Measurements from ENCODE around the gene VPS35L.

The VPS35L gene, protein sequence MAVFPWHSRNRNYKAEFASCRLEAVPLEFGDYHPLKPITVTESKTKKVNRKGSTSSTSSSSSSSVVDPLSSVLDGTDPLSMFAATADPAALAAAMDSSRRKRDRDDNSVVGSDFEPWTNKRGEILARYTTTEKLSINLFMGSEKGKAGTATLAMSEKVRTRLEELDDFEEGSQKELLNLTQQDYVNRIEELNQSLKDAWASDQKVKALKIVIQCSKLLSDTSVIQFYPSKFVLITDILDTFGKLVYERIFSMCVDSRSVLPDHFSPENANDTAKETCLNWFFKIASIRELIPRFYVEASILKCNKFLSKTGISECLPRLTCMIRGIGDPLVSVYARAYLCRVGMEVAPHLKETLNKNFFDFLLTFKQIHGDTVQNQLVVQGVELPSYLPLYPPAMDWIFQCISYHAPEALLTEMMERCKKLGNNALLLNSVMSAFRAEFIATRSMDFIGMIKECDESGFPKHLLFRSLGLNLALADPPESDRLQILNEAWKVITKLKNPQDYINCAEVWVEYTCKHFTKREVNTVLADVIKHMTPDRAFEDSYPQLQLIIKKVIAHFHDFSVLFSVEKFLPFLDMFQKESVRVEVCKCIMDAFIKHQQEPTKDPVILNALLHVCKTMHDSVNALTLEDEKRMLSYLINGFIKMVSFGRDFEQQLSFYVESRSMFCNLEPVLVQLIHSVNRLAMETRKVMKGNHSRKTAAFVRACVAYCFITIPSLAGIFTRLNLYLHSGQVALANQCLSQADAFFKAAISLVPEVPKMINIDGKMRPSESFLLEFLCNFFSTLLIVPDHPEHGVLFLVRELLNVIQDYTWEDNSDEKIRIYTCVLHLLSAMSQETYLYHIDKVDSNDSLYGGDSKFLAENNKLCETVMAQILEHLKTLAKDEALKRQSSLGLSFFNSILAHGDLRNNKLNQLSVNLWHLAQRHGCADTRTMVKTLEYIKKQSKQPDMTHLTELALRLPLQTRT

DNA sequence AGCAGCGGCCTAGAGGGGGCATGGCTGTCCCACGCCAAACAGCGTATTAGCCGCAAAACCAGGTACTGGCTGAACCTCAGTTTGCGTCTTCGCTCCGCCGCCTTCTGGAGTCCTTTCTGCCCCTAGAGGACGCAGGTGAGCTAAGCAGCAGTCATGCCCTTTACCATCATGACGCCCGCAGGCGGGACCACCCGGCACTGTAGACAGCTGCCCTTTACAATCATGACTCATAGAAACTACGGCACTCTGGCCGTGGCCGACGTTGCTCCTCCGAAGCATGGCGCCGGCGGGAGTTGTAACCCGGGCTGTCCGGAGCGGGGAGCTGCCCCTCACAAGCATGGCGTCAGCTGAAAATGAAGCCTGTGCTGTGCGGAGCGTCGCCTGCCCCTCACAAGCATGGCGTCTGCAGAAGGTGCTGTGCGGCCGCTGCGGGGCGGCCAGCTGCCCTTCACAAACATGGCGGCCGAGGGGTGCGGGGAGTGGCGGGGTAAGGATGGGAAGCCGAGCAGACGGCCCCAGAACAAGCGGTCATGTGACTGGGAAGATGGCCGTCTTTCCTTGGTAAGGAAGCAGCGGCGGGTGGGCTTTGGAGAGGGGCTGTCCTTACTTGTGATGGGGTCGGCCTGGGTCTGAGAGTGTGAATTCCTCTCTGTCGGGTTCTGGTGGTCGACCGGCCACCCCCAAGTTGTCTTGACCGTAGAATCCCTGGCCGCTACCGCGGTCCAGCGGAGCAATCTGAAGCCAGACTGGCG, at the start of gene VPS35L:
VPS35L (plus strand) TSS at position 518 of the 752 bp plus-strand sequence; CDS start at position 545, 27 bp downstream.
- peak; percentile 88 to 92 for DNase-seq (ENCODE audit: low read depth in 2 of 2)

DNA sequence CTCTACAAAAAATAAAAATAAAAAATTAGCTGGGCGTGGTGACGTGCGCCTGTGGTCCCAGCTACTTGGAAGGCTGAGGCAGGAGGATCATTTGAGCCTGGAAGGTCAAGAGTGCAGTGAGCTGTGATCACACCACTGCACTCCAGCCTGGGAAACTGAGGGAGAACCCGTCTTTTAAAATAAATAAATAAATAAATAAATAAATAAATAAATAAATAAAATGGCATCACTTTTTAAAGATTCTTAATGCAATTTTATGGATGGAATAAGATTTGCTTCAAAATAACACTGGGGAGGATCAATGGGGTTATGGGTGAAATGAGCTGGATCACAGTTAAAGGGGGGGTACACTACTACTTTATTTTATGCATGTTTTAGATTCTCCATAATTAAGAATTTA, 48.5 kb upstream of the VPS35L start:
- no peak for DNase-seq (ENCODE audit: low read depth in 2 of 2)

DNA sequence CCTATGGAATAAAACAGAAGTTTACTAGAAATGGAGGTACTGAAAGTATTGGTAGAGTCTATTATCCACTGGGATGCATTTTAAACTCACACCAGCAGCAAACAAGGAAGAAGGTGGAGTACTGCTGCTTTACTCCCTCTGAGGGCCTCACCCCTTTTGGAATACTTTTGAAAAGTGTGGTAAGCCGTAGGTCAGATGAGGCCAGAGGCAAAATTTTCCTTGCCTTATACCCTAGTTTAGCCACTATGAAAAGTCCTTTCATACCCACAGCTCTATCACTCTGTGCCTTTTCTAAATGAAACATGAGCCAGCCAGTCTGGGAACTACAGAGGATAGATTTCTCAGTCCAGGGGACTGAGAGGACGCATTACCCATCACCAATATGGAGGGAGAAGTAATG, 47.6 kb upstream of the VPS35L start:
- no peak for DNase-seq (ENCODE audit: low read depth in 2 of 2)

DNA sequence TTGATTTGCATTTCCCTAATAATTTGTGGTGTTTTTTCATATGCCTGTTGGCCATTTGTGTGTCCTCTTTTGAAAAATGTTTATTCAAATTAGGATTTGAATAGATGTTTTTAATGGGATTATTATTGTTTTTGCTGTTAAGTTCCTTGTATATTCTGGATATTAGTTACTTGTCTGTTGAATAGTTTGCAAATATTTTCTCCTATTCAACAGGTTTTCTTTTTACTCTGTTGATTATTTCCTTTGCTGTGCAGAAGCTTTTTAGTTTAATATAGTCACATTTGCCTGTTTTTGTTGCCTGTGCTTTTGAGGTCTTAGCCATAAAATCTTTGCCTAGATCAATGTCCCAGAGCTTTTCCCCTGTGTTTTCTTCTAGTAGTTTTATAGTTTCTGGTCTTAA, 43.2 kb upstream of the VPS35L start:
- no peak for DNase-seq (ENCODE audit: low read depth in 2 of 2)

DNA sequence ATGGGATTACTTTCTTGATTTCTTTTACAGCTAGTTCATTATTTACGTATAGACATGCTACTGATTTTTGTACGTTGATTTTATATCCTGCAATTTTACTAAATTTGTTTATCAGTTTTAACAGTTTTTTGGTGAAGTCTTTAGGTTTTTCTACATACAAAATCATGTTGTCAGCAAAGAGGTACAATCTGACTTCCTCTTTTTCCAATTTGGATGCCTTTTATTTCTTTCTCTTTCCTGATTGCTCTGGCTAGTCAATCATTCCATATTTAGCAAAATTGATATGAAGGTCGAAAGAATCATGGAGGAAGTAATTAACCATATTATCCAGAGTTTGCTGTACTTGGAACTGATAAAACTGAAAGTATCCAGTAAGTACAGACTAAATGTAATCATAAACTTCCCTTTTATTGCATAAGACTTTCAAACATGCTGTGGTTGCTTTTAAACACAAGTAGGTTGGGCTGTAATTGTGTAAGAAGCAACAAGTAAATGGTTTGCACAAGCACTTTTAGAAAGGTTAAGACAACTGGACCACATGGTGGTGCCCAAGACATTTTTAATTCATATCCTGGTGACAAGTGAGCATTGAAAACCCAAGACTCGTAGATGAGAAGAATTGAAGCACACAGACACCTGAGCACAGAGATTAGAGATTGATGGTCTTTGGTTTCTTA, 42.0 kb upstream of the VPS35L start:
- DNase-seq (ENCODE audit: low read depth in 2 of 2) = no peak

DNA sequence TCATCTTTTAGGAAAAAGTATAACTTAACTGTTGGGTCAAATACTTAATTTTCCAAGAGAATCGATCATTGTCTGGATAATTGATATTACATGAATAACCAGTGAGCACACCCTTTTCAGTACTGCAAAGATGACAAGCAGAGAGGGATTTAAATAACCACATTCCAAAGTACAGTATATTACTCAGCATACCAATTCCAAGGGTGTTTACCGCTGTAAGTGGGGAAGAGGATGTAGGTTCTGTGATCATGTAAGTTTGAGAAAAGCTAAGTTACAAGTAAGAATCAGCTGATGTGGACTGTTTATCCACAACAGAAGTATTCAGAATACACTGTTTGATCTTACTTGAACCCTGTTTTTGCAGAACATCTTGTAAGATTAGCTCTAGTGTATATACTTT, 39.7 kb upstream of the VPS35L start:
- no peak for DNase-seq (ENCODE audit: low read depth in 2 of 2)

DNA sequence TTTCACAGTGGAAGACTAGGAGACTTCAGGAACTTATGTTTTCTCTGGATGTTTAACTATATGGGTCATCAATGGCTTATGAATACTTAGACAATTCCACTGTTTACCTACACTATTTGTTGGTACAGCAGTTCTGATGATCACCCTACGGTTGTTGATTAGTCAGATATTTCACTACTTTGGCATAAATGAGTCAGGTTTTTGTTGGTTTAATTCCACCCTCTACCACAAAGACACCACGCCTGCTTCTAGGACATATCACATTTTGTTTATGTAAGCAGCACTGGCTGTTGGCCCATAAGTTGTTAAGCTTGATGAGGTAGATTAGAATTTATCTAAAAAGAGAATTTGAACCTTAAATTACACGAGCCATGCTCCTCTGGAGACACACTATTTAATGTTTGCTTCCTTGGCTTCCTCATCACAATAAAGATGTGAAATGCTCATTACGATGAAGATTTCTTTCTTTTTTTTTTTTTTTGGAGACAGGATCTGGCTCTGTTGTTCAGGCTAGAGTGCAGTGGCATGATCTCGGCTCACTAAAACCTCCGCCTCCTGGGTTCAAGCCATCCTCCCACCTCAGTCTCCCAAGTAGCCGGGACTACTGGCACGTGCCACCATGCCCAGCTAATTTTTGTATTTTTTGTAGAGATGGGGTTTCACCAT, 37.9 kb upstream of the VPS35L start:
- DNase-seq (ENCODE audit: low read depth in 2 of 2) = no peak

DNA sequence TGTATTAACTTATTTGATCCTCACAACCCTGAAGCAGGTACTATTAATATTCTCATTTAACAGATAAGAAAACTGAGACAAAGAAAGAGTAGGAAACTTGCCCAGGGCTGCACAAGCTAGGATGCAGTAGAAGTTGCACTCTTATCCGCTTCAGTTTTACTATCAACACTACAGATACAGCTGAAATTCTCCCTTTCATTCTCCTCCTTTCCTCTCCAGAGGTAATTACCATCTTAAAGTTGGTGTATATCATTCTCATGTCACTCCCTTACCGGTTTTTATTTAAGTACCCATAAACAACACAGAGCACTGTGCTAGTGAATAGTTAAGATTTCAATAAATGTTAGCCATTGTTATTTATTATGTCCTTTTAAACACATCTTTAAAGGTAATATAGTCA, 37.1 kb upstream of the VPS35L start:
- DNase-seq (ENCODE audit: low read depth in 2 of 2) = no peak

DNA sequence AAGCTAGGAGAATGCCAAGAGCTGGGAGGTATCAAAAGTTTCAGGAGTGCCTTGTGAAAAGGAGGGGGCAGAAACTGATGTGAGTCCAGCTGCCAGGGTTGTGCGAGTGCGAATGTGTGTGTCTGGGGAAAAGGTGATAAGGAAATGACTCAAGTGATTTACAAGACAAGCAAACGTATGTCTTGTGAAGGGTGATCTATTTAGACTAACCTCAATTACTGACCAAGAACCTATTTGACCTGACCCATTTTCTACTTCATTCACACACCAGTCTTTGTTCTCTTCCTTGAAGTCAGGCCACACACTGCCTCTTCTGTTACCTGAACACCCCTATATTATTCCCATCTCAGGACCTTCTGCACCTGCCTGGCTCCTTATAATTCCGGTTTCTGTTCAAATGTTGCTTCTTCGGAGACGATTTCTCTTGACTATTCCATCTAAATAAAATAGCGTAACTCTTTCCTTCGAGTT, 34.6 kb upstream of the VPS35L start:
- DNase-seq (ENCODE audit: low read depth in 2 of 2) = no peak

DNA sequence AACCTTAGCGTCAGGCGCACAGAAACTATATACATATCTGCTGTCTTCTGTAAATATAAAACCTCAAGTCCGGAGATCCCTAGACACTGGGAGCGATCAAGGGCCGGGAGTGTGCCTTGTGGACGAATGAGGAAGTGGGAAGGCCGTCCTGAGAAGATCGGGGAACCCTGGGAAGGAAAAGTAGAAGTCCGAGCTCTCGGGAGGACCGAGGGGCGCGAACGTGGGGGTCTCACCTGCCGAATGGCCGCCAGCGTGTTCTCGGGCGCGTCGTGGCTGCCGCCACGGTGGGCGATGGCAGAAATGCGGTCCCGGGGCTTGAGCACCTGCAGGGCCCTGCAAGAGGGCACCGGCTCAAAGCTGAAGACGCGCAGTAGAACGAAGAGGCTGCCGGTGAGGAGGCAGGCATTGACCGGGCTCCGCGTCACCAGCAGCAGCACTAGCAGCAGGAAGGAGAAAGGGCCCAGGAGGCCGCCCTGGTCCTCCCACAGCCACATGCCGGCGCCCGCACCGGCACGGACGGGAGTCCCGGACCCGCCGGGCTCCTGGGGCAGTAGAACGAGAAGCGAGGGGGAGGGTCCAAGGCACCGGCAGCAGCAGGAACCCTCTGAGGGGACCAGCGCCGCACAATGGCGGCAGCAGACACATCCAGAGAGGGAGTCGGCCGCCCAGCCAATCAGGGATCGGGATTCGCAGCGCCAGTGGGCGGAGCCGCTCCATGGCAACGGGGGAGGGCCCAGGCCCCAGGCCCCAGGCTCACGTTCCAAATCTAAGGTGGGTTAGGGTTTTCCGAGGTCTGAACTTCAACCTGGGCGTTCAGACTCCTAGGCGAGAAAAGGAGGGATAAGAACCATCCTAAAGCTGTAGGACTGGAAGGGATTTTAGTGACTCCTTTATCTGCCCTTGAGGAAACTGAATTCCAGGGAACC, 33.8 kb upstream of the VPS35L start, which contains the start of gene GDE1:
GDE1 (minus strand) TSS at position 628 of the 926 bp plus-strand sequence; CDS start at position 494, 134 bp downstream.
- peak; percentile 91 to 92 for DNase-seq (ENCODE audit: low read depth in 2 of 2)

DNA sequence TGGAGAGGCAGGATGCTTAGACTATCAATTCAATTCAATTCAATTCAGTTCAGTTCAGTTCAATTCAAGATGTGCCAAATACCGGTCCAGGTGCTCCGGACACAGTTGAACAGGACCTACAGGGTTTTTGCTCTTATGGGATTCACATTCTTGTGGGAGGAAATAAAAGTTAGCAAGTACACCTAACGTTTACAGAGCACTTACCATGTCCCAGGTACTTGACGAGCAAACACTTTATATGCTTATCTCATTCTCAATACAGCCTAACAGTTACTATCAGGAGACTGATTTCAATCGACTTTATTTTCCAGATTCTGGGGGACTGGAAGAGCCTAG, 33.1 kb upstream of the VPS35L start:
- DNase-seq (ENCODE audit: low read depth in 2 of 2) = no peak

DNA sequence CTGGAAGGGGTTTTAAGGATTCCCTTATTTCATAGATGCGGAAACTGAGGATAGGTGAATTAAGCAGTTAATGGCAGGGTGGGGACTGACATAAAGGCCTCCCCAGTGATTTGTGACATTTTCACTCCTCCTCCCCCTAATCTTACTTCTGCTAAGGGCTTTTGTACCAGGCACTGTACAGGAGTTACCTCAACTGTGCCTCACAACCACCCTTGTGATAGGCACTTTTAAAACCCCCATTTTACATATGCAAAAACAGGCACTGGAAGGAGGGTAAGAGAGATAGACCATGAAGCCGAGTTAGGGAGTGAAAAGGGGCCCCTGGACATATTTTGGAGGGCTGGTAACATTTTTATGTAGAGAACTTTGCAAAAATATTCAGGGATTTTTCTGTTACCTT, 32.7 kb upstream of the VPS35L start:
- DNase-seq (ENCODE audit: low read depth in 2 of 2) = no peak

DNA sequence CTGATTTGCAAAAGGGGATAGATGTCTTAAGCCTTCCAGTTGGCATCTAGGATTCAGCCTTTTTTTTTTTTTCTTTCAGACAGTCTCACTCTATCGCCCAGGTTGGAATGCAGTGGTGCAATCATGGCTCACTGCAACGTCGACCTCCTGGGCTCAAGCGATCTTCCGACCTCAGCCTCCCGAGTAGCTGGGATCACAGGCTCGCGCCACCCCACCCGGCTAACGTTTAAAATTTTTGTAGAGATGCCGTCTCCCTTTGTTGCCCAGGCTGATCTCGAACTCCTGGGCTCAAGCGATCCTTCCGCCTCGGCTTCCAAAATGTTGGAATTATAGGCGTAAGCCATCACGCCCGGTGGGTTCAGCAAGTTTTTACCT, 32.3 kb upstream of the VPS35L start:
- DNase-seq (ENCODE audit: low read depth in 2 of 2) = no peak

DNA sequence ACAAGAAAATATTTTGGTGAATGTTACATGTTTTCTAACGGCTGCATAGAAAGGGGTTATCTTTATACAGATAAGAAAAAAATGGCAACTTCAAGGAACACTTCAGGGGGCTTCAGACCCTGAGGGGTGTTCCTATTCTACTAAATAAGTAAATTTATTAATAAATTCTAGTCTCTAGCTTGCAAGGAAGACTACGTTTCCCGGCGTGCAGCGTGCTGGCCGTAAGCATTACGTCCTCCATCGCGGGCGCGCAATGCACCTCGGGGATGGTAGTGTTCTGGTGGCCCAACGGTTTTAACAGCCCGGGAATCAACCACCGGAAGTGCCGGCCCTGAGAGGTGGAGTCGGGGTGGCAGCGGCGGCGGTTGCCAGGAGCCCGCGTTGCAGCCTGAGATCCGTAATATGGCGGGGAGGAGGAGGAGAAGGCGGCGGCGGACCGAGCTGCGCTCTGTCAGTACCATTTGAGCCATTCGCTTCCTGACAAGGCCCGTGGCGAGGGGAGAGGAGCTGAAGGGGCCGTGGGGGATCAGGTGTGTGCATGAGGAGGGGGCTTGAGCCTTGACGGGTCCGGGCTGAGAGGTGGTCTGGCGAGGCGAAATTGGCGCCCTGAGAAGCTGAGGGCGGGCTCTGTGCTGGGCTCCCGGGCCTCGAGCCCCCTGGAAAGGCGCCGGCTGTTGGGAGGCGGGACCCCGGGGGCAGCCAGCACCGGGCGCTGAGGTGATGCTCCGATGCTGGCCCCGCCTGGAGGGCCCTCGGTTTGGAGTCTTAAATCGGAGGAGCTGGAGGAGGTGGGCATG, 31.7 kb upstream of the VPS35L start, which contains the start of gene CCP110:
CCP110 (plus strand) TSS at position 384 of the 797 bp plus-strand sequence. CDS start 3,940 bp downstream, outside the sequence.
- DNase-seq (ENCODE audit: low read depth in 2 of 2) = peak; percentile 89 to 90

DNA sequence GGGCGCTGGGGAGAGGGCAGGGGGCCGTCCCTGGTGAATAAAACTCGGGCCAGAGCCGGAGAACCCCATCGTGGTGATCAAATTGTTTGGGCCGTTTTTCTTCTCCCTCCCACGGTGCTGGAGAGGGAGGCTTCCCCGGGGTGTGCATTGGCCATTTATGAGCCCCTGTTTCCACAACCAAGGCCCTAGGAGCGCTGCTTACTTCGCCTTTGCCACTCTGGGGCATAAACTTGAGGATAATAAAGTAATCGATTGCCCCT, 31.2 kb upstream of the VPS35L start:
- no peak for DNase-seq (ENCODE audit: low read depth in 2 of 2)

DNA sequence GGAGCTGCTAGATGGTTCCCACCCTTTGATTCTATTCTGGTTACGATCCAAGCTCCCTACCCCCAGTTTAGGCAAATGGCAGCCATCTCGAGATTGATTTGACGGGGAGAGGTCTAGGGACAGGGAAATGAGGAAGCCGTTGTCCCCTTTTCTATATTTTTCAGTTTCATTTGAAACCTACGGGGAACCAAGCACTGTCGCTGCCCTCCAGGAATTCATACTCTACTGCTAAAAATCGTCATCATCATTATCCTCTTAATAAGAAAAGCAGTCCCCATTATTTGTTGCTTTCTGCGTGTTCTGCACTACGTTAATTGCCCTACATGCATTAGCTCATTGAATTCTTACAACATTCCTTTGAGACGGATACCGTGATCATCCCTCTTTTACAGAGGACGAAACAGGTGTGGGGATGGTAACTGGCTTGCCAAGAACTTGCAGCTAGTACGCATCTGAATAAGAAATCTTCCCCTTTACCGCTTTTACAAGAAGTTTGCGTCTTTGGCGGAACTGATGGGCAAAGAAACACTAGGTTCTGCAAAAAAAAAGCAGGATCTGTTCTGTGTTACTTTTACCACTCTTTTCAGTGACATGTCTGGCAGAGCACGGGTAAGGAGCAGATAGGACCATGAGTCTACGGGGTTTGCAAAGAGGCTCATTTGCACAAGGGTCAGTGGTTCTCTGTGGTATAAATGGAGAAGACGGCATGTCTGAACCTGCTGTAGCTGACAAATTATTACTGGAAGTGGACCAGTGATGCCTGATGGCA, 30.7 kb upstream of the VPS35L start:
- DNase-seq (ENCODE audit: low read depth in 2 of 2) = no peak

DNA sequence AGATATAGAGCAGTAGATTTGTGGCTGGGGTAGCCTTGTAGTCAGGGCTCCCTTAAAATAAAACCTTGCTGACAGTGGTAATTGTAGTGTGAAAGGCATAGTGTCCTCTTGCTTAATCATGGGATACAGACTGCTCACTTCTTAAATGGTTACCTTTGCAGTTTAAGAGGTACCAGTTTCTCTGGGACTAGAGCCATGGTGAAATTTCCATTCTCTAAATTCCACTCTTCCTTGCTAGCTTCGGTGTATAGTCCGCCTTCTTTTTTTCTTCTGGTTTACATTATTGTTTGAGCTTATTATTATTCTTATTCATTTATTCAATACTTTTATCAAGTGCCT, 30.1 kb upstream of the VPS35L start:
- no peak for DNase-seq (ENCODE audit: low read depth in 2 of 2)

DNA sequence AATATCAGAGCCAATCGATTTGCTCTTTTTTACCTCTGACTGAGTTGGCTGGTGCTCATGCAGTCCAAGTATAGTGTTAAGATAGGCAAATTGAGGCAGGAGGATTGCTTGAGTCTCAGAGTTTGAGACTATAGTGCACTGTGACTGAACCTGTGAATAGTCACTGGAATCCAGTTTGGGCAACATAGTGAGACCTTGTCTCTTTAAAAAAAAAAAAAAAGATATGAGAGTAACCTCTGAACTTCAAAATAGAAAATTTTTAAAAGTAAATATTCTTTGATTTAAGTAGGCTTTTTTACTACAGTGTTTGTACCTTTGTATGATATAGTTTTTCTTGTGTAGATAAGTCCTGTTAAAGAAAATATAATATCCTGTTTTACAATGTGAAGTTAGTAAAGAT, 28.3 kb upstream of the VPS35L start:
- DNase-seq (ENCODE audit: low read depth in 2 of 2) = no peak

All from stimulated activated CD8-positive, alpha-beta memory T cell treated with anti-CD3 and anti-CD28 coated beads, Interleukin-2, amount 100 ng/mL, for 48 hours (primary cell).